HG02571 (cell line): ENCODE measurements around the gene G3BP2.
A peak's percentile ranks its signal among the peaks of the same experiment; 100 is the strongest.

ENCODE experiments used
- ATAC-seq: cut with Tn5 transposase; IDR thresholded peaks from one replicate; pipeline ENCODE4 v1.9.1; 2021; ENCODE audit warnings: mild to moderate bottlenecking, moderate library complexity; ENCODE audit not compliant: unreplicated experiment

Gene G3BP2

DNA sequence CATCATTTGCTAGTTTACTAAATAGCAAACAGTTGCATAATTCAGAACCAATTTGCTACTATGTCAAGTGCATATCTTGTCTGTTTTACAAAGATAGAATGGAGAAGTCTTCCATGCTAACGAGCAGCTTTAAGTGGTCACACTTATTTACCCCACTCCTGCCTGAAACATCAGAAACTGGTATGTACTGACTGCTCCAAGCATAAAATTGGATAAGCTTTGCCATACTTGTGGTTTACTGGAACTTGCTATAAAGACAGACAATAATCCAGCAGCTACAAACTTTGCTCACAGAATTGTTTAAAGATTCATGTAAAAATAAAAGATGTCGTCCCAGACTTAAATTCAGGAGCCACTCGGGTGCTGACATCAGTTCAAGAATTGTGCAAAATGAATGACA, 29.6 kb downstream of the G3BP2 start:
- no peak for ATAC-seq

DNA sequence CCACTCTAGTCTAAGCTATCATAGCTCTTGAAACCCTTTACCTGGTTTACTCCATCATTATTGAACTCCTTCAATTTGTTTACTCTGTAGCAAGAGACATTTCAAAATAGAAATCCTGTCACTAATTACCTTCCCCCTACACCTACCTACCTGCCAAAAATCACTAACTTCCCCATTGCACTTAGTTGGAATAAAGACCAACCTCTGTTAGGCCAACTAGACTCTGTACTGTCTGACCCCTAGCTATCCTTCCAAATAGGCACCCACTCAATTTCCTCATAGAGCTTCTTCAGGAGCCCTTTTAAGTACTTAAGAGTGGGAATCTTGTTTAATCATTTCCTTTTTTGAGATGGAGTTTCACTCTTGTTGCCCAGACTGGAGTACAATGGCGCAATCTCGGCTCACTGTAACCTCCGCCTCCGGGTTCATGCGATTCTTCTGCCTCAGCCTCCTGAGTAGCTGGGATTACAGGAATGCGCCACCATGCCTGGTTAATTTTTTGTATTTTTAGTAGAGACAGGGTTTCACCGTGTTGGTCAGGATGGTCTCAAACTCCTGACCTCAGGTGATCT, 34.0 kb downstream of the G3BP2 start:
- no peak for ATAC-seq

DNA sequence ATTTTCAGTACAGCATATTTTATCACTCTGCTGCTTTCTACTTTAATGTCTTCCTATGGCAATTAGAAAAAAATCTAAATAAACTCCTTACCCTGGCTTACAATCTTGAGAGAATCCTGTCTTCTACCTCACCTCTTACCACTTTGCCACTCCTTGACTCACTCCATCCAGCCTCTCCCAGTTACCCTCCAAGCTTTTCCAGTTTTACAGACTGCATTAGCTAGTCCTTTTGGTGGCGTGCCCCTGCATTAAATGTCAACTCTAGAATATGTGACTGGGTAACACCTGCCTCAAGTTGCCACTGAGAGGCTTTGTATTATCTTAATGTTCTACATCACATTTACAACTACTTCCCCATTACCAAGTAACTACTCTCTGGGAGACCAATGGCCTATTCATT, 35.4 kb downstream of the G3BP2 start:
- no peak for ATAC-seq

DNA sequence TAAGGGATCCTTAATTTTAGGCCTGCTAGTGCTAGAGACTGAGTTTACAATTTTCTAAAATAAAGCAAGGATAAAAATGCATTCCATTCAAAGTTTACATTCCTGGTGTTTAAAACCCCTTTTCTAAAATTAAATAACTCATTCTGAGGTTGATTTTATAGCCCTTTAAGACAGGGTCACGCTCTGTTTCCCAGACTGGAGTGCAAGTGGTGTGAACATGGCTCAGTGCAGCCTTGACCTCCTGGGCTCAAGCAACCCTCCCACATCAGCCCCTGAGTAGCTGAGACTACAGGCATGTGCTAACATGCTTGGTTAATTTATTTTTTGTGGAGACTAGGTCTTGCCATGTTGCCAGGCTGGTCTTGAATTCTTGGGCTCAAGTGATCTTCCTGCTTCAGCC, 36.0 kb downstream of the G3BP2 start:
- ATAC-seq: no peak

DNA sequence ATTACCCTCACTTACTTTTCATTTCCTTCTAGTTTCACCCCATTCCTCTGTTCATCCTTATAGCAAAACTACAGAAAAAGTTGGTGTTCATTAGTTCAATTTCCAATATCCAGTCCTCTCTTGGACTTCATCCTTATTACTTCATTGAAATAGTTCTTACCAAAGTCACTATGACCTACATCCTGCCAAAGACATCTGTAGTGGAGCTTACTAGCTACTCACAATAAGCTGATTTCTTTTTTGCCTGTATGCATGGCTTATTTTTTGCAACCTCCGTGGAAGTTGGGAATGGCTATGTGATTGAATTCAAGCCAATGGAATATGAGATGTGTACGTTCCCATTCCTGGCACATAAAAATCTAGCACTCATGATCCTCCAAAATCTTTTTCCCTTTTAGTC, 38.3 kb downstream of the G3BP2 start:
- no peak for ATAC-seq

DNA sequence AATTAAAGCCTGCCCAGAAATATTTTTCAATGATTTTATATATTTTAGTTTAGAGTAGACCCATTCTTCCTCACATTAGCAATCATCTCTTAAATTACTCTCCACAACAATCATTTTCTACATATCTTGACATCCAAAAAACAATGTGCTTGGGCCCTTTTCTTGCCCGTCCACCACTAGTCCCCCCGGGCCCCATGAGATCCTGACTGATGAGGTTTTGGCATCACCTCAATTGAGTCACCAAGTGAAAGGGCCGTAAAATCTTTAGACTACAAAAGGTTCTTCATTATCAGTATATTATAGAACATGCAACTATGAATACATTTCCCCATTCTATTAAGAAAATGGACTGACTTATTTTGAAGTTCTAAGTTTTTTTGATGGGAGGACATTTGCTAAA, 38.9 kb downstream of the G3BP2 start:
- ATAC-seq: no peak

DNA sequence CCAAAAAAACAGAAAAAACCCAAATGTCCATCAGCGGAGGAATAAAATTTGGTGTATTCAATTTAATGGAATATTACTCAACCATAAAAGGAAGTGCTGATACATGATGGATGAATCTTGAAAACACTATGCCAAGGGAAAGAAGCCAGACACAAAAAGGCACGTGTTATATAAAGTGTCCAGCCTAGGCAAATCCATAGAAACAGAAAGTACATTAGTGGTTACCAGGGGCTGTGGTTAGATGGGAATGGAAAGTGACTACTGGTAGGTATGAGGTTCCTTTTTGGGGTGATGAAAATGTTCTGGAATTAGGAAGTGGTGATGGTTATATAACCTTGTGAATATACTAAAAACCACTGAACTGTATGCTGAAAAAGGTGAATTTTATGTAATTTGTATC, 39.4 kb downstream of the G3BP2 start:
- ATAC-seq: no peak

DNA sequence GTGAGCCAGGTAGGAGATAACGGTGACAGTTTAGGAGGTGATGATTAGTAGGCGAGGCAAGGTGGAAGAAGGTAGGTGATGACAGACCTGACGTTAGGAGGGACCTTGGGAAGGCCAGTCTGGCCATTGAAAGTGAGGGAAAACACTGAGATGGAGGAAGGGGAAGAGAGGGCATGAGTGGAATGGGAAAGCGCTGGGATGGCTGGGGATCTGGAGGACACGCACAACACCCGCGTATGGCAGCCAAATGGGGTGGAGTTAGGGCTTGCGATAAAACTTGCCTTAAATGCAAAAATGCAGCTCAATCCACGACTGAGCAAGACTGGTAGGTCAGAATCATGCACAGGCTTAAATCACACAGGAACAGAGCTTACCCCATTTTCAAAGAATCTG, 42.3 kb downstream of the G3BP2 start:
- ATAC-seq: no peak

DNA sequence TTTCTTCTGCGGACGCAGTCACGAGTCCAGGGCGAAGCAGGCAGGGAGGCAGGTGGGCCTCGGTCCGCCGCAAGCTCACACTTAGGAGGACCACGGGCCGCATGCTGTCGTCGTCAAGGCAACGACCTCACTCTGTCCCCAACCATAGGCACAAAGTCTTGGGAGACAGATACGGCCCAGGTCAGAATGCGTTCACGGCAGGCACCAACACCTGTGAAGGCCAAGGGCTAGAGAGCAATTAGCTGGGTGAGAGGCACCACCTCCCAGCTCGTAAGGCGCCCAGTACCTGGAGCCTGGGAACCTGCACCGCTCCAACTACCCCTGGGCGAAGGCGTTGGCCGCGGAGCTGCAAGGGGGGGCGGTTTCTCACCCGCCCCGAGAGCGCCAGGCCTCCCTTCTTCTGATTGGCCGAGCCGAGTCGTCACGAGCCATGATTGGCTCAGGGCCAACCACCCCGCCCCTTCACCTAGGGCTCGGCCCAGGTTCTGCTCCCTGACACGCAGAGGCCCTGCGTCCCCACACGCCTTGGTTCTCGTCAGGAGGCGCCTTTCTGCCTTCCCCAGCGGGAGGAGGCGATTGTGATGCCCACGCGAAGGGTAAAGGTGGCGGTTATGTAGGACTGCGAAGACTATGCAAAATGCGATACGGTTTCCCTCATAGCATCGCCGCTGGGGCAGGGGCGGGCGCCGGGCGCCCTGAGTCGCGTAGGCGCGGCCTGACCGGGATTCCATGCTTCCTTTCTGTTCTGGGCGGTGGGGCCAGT, 42.9 kb downstream of the G3BP2 start, which contains the start of gene CDKL2:
Gene CDKL2 (minus strand): TSS at position 355 of the 763 bp plus-strand sequence. CDS start 4,540 bp downstream, outside the sequence.
- ATAC-seq: peak; percentile 100

DNA sequence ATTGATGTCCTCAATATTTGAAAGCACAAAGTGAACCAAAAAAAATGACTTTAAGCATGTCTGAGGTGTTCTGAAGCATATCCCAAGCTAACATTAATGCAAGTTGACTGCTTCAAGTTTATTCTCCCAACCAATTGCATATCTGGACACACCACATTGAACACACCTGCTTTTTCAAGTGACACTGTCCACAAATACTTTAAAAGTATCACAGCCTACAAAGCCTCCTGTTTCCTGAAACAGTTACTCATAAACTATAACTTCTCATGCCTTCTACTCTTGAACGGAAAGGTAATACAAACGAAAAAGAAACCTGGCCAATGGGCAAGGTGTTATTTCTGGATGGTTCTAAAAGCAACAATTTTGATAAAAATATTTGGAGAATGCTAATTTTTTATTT, 44.0 kb downstream of the G3BP2 start:
- ATAC-seq: no peak

DNA sequence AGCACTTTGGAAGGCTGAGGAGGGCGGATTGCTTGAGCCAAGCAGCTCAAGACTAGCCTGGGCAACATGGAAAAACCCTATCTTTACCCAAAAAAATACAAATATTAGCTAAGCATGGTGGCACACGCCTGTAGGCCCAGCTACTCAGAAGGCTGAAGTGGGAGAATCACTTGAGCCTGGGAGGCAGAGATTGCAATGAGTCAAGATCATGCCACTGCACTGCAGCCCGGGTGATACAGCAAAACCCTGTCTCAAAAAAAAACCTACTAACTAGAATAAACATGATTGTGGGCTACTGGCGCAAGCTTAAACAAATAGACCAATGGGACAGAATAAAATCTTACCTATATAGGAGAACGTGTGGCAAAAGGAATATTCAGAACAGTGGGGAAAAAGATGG, 50.2 kb downstream of the G3BP2 start:
- no peak for ATAC-seq

DNA sequence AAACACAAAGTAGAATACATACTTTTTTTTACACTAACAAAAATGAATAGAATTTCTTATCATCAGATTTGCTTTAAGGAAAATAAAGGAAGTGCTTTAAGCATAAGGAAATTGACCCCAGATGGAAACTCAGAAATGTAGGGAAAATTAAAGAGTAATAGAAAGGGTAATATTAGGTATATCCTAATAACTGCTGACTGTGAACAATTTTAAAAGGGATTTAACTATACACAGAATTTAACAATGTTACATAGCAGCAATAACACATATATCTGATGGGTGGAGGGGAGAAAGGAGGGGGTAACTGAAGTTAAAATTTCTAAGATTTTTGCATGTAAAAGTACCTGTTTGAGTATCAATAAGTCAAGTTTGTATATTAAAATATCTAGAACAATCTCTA, 51.5 kb downstream of the G3BP2 start:
- no peak for ATAC-seq

DNA sequence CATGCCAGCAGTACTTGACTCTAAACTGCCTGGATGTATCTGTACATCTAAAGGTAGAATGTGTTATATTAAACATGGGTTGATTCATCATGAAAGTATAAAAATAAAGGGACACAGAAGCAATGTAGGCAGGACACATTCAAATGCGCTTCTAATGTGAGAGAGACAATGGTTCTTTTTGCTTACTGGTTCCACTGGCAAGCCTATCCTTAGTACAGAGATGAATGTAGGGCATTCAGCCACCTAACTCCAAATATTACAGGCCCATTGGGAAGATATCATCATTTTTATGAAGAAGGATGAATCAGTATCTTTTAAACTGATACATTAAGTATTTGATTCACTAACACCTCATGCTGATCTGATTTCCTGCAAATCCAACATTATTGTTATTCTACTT, 60.9 kb downstream of the G3BP2 start:
- ATAC-seq: no peak

DNA sequence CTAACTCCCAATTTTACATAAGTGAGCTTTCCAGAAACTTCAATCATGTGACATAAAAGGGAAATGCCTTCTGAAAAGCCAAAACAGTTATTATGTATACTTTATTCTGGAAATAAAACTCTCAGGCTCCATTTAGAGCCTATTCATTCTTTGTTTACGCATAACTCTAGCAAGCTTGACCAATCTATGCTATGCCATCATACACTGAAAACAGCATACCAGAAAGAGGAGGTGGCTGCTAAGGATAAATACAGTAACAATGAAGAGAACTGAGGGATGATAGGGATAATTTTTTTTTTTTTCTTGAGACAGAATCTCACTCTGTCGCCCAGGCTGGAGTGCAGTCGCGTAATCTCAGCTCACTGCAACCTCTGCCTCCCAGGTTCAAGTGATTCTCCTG, 67.3 kb downstream of the G3BP2 start:
- ATAC-seq: no peak

DNA sequence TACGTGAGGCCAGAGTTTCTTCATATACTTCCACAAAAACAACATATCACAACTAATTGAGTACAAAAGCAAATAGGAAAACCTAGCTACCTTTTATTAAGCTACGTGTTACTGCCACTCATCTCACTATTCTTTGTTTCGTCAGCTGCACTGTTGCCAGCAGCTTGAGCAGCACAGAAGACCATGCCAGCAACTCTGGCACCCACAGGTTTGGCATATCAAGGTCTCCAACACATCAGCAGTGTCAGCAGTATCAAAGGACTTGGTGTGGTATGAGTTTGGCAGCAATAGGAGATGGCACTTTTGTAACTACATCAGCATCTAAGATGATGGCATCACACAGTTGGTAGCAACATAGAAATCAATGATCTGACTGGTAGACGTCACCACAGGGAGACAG, 73.6 kb downstream of the G3BP2 start:
- no peak for ATAC-seq

DNA sequence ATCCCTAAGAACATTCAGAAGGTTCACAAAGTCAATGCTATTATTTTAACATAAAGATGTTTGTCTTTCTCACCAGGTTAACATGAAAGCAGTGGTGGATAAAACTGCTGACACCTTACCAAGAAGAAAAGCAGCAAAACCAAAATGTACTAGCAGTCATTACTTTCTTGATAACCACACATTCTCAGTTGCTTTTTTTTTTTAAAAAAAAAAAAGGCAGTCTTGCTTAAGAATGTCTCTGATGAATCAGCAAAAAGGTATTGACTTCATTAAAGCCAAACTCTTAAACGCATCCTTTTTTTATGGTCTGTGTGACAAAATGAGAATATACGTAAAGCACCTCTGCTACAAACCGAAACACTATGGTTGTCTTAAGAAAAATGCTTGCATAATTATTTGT, 74.8 kb downstream of the G3BP2 start:
- ATAC-seq: no peak

DNA sequence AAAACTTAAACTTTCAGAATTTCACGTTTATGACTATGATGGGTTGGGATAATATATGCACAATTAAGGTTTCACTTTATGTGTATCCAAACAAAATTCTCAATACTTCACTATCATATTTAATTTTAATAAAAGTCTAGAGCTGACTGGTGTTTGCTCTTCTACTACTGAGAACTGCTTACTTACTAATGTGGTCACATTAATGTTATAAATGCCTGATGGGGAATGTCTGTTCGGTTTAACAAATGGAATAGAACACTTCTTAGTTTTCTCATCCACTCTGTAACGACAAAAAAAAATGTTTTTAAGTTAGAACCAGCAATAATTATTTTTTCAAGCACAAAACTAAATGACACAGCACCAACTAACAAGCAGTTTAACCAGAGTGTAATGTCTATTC, 77.2 kb downstream of the G3BP2 start:
- ATAC-seq: no peak

DNA sequence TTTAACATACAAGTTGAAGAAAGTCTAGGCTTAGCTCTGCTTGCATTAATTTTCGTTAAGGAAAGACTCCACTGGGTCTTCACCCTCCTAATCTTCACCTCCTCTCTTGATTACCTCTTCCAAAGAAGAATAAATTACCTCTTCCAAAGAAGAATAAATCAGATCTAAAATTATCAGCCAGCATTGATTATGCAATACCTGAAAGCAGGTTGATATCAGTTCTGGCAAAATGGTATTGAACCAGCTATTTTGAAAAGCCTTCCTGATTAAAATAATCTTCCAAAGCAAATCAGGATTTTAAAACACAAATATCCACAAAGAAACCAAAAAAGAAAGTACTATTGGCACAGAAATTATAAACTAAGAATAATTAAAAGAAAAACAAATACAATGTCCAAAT, 79.8 kb downstream of the G3BP2 start:
- no peak for ATAC-seq
